Activated B cell treated with CpG ODN at 0.5 μM for 24 hours (primary cell): Measurements from ENCODE around the gene PPP4C. TPM values are rescaled to one million over a fixed set of nuclear protein-coding genes. Genes with fewer than 3 reads are reported as not detected.

Experiments
- ATAC-seq: fragments of 200-7000 bp; cut with Tn5 transposase; one replicate; pipeline ENCODE4 v1.10.0; 2021; ENCODE audit warnings: low read depth, mild to moderate bottlenecking, moderate library complexity
- CTCF ChIA-PET: fragments of 350-600 bp; sonication (Branson Sonifier 250); formaldehyde crosslinking; loops from one replicate; lab custom pipeline; 2021; ENCODE audit warnings: antibody characterized with exemption; lab: Charles Lee
- POLR2A ChIA-PET: fragments of 350-600 bp; sonication (Branson Sonifier 250); formaldehyde crosslinking; loops from one replicate; lab custom pipeline; 2021; ENCODE audit warnings: antibody characterized with exemption; lab: Charles Lee
- DNase-seq: peaks from one replicate; pipeline ENCODE4 v3.0.0; 2022
- H3K27ac Mint-ChIP-seq: one replicate; pipeline ENCODE4 v1.8.0; 2020; ENCODE audit warnings: mixed read lengths
- H3K27me3 Mint-ChIP-seq: one replicate; pipeline ENCODE4 v1.8.0; 2021; ENCODE audit warnings: mixed read lengths
- H3K36me3 Mint-ChIP-seq: one replicate; pipeline ENCODE4 v1.8.0; 2021; ENCODE audit warnings: low read depth, mixed read lengths
- H3K4me1 Mint-ChIP-seq: one replicate; pipeline ENCODE4 v1.8.0; 2021; ENCODE audit warnings: mixed read lengths
- H3K4me3 Mint-ChIP-seq: one replicate; pipeline ENCODE4 v1.8.0; 2020; ENCODE audit warnings: mild to moderate bottlenecking, mixed read lengths
- H3K9me3 Mint-ChIP-seq: one replicate; pipeline ENCODE4 v1.8.0; 2020; ENCODE audit warnings: mixed read lengths
- CTCF ChIP-seq: fragments of 200-600 bp; IDR thresholded peaks from one replicate; pipeline ENCODE4 v1.8.0; 2022; ENCODE audit warnings: antibody characterized with exemption, mild to moderate bottlenecking
- intact Hi-C: fragments of 100-400 bp; cut with micrococcal nuclease; formaldehyde crosslinking; loops from one replicate; pipeline ENCODE4 v1.15.1; 2024
- total RNA-seq: library from RNA; stranded (reverse); gene quantifications from 2 replicates; pipeline ENCODE4 v1.2.3, GENCODE V29; 2022

PPP4C gene
- total RNA-seq, 1 donor from 2014 or later = 124 TPM

- ChIA-PET CTCF (no interaction called here), POLR2A (interaction anchor here (0.7 kb wide), 1 partner anchor 50 kb away, joined by 3 read pairs; no protein-coding TSS in a partner anchor)
- ATAC-seq (no peak), DNase-seq (no peak)
- Mint-ChIP-seq H3K36me3 (no peaks in the 10 kb centered on the region), H3K4me3 (no peak overlapping the region), H3K27ac (no peak overlapping the region), H3K27me3 (no peaks in the 10 kb centered on the region), H3K9me3 (no peaks in the 10 kb centered on the region), H3K4me1 (peaks cover 9% of the 10 kb centered on the region)
- no peak for TF ChIP-seq CTCF
- intact Hi-C loops = no loop called here
Measured at GRCh38 chr16:30049871-30050270, 25.9 kb upstream of the PPP4C start.

- DNase-seq (no peak), ATAC-seq (no peak)
- ChIA-PET POLR2A (interaction anchor here (0.6 to 3.0 kb wide), 3 partner anchors 13 to 366 kb away, joined by 4 to 27 read pairs (median 9); partner anchors contain the start of gene ALDOA), CTCF (no interaction called here)
- Mint-ChIP-seq H3K27me3 (no peaks in the 10 kb centered on the region), H3K9me3 (no peaks in the 10 kb centered on the region), H3K4me3 (peak overlapping the region; percentile 9), H3K27ac (no peak overlapping the region), H3K36me3 (no peaks in the 10 kb centered on the region), H3K4me1 (peaks cover 9% of the 10 kb centered on the region)
- no peak for TF ChIP-seq CTCF
- intact Hi-C loops = no loop called here
Measured at GRCh38 chr16:30051518-30051917, 24.3 kb upstream of the PPP4C start.

- Mint-ChIP-seq H3K4me3 (peak overlapping the region; percentile 84), H3K9me3 (no peaks in the 10 kb centered on the region), H3K27ac (peak overlapping the region; percentile 46), H3K27me3 (no peaks in the 10 kb centered on the region), H3K4me1 (peaks cover 9% of the 10 kb centered on the region), H3K36me3 (no peaks in the 10 kb centered on the region)
- ATAC-seq = peak; percentile 87
- ChIA-PET POLR2A (interaction anchor here (1.0 to 3.0 kb wide), 3 partner anchors 9 to 22 kb away, joined by 3 to 27 read pairs (median 6); partner anchors contain the start of genes ALDOA and TLCD3B), CTCF (interaction anchor here (0.7 to 1.6 kb wide), 3 partner anchors 11 to 79 kb away, joined by 3 to 4 read pairs (median 3); partner anchors contain the start of gene TAOK2)
- DNase-seq = peak; percentile 86
- intact Hi-C loops = loop anchor here (1.0 kb wide), 3 partner anchors 12 to 190 kb away; partner anchors contain the start of genes ALDOA and CDIPT
- no peak for TF ChIP-seq CTCF
Measured at GRCh38 chr16:30052671-30053372, 23.0 kb upstream of the PPP4C start.

GRCh38 chr16:30053376-30054015, 22.3 kb upstream of the PPP4C start:
- H3K4me1 Mint-ChIP-seq = peaks cover 9% of the 10 kb centered on the region
- H3K27me3 Mint-ChIP-seq = no peaks in the 10 kb centered on the region
- no peaks in the 10 kb centered on the region for H3K9me3 Mint-ChIP-seq
- CTCF ChIA-PET = interaction anchor here (0.7 to 1.6 kb wide), 3 partner anchors 10 to 80 kb away, joined by 3 to 4 read pairs (median 3); partner anchors contain the start of gene TAOK2
- POLR2A ChIA-PET = interaction anchor here (1.0 to 3.0 kb wide), 3 partner anchors 8 to 22 kb away, joined by 3 to 27 read pairs (median 6); partner anchors contain the start of genes ALDOA and TLCD3B
- H3K27ac Mint-ChIP-seq = peak overlapping the region; percentile 12
- H3K36me3 Mint-ChIP-seq = no peaks in the 10 kb centered on the region
- peak; percentile 20 for ATAC-seq
- no peak for TF ChIP-seq CTCF
- DNase-seq = no peak
- intact Hi-C loops = loop anchor here (1.0 kb wide), 3 partner anchors 12 to 190 kb away; partner anchors contain the start of genes ALDOA and CDIPT
- peak overlapping the region; percentile 84 for H3K4me3 Mint-ChIP-seq
